ENCODE measurements around the gene FGF12. TPM values are rescaled to one million over a fixed set of nuclear protein-coding genes. Genes with fewer than 3 reads are reported as not detected.

The FGF12 gene
- total RNA-seq, 3 donors from 2014 or later: 0.18 TPM; not detected in 2

GRCh38 chr3:192171213-192171612 is 556.1 kb downstream of the FGF12 start:
- DNase-seq (no peak), ATAC-seq (no peak)
- Mint-ChIP-seq H3K9me3 (peaks cover 6% of the 10 kb centered on the region), H3K4me3 (no peak overlapping the region), H3K27me3 (ENCODE audit: low read depth) (no peaks in the 10 kb centered on the region), H3K4me1 (ENCODE audit: low read depth) (no peaks in the 10 kb centered on the region), H3K36me3 (ENCODE audit: insufficient read depth) (no peaks in the 10 kb centered on the region)

GRCh38 chr3:192170659-192171058 is 556.7 kb downstream of the FGF12 start:
- Mint-ChIP-seq H3K36me3 (ENCODE audit: insufficient read depth) (no peaks in the 10 kb centered on the region), H3K27me3 (ENCODE audit: low read depth) (no peaks in the 10 kb centered on the region), H3K4me1 (ENCODE audit: low read depth) (no peaks in the 10 kb centered on the region), H3K4me3 (no peak overlapping the region), H3K9me3 (peaks cover 6% of the 10 kb centered on the region)
- DNase-seq (no peak), ATAC-seq (no peak)

GRCh38 chr3:192170031-192170430 is 557.3 kb downstream of the FGF12 start:
- Mint-ChIP-seq H3K36me3 (ENCODE audit: insufficient read depth) (no peaks in the 10 kb centered on the region), H3K4me3 (no peak overlapping the region), H3K27me3 (ENCODE audit: low read depth) (no peaks in the 10 kb centered on the region), H3K9me3 (peaks cover 6% of the 10 kb centered on the region), H3K4me1 (ENCODE audit: low read depth) (no peaks in the 10 kb centered on the region)
- no peak for ATAC-seq
- DNase-seq: no peak

GRCh38 chr3:192169332-192169915 is 557.9 kb downstream of the FGF12 start:
- H3K4me1 Mint-ChIP-seq (ENCODE audit: low read depth): no peaks in the 10 kb centered on the region

GRCh38 chr3:192168202-192168601 is 559.1 kb downstream of the FGF12 start:
- Mint-ChIP-seq H3K27me3 (ENCODE audit: low read depth) (no peaks in the 10 kb centered on the region), H3K36me3 (ENCODE audit: insufficient read depth) (no peaks in the 10 kb centered on the region), H3K4me3 (no peak overlapping the region), H3K9me3 (peaks cover 6% of the 10 kb centered on the region), H3K4me1 (ENCODE audit: low read depth) (no peaks in the 10 kb centered on the region)
- DNase-seq (no peak), ATAC-seq (no peak)

More at GRCh38 chr3:192169332-192169915, 557.9 kb downstream of the FGF12 start:
- Mint-ChIP-seq H3K4me3 (no peak overlapping the region), H3K9me3 (peaks cover 6% of the 10 kb centered on the region), H3K36me3 (ENCODE audit: insufficient read depth) (no peaks in the 10 kb centered on the region), H3K27me3 (ENCODE audit: low read depth) (no peaks in the 10 kb centered on the region)
- DNase-seq (no peak), ATAC-seq (no peak)

GRCh38 chr3:192165552-192165951 is 561.8 kb downstream of the FGF12 start:
- Mint-ChIP-seq H3K4me3 (no peak overlapping the region), H3K36me3 (ENCODE audit: insufficient read depth) (no peaks in the 10 kb centered on the region), H3K9me3 (peaks cover 6% of the 10 kb centered on the region), H3K27me3 (ENCODE audit: low read depth) (no peaks in the 10 kb centered on the region), H3K4me1 (ENCODE audit: low read depth) (no peaks in the 10 kb centered on the region)
- DNase-seq (no peak), ATAC-seq (no peak)

GRCh38 chr3:192161661-192162060 is 565.7 kb downstream of the FGF12 start:
- Mint-ChIP-seq H3K36me3 (ENCODE audit: insufficient read depth) (no peaks in the 10 kb centered on the region), H3K4me1 (ENCODE audit: low read depth) (no peaks in the 10 kb centered on the region), H3K27me3 (ENCODE audit: low read depth) (no peaks in the 10 kb centered on the region), H3K9me3 (peaks cover 5% of the 10 kb centered on the region), H3K4me3 (no peak overlapping the region)
- no peak for ATAC-seq
- DNase-seq: no peak

- no peak for ATAC-seq
- Mint-ChIP-seq H3K36me3 (ENCODE audit: insufficient read depth) (no peaks in the 10 kb centered on the region), H3K27me3 (ENCODE audit: low read depth) (peaks cover 3% of the 10 kb centered on the region), H3K4me1 (ENCODE audit: low read depth) (peaks cover 1% of the 10 kb centered on the region), H3K4me3 (no peak overlapping the region), H3K9me3 (peaks cover 5% of the 10 kb centered on the region)
- no peak for DNase-seq
These were observed 571.0 kb downstream of the FGF12 start for GRCh38 chr3:192156382-192156781.

GRCh38 chr3:192155194-192155593 is 572.1 kb downstream of the FGF12 start:
- H3K27me3 Mint-ChIP-seq (ENCODE audit: low read depth): peaks cover 3% of the 10 kb centered on the region
- no peaks in the 10 kb centered on the region for H3K36me3 Mint-ChIP-seq (ENCODE audit: insufficient read depth)
- peaks cover 5% of the 10 kb centered on the region for H3K9me3 Mint-ChIP-seq
- no peak overlapping the region for H3K4me3 Mint-ChIP-seq
- peaks cover 1% of the 10 kb centered on the region for H3K4me1 Mint-ChIP-seq (ENCODE audit: low read depth)
- ATAC-seq (no peak), DNase-seq (no peak)

GRCh38 chr3:192133271-192133670 is 594.1 kb downstream of the FGF12 start:
- Mint-ChIP-seq H3K36me3 (ENCODE audit: insufficient read depth) (no peaks in the 10 kb centered on the region), H3K9me3 (peaks cover 10% of the 10 kb centered on the region), H3K4me3 (no peak overlapping the region), H3K27me3 (ENCODE audit: low read depth) (no peaks in the 10 kb centered on the region), H3K4me1 (ENCODE audit: low read depth) (no peaks in the 10 kb centered on the region)
- ATAC-seq (no peak), DNase-seq (no peak)

- H3K4me1 Mint-ChIP-seq (ENCODE audit: low read depth): no peaks in the 10 kb centered on the region
- peaks cover 5% of the 10 kb centered on the region for H3K9me3 Mint-ChIP-seq
- no peaks in the 10 kb centered on the region for H3K27me3 Mint-ChIP-seq (ENCODE audit: low read depth)
- DNase-seq (no peak), ATAC-seq (no peak)
- H3K4me3 Mint-ChIP-seq: no peak overlapping the region
- no peaks in the 10 kb centered on the region for H3K36me3 Mint-ChIP-seq (ENCODE audit: insufficient read depth)
These were observed 596.7 kb downstream of the FGF12 start for GRCh38 chr3:192130534-192131132.

- DNase-seq (no peak), ATAC-seq (no peak)
- H3K27me3 Mint-ChIP-seq (ENCODE audit: low read depth): no peaks in the 10 kb centered on the region
- no peaks in the 10 kb centered on the region for H3K36me3 Mint-ChIP-seq (ENCODE audit: insufficient read depth)
- no peaks in the 10 kb centered on the region for H3K4me1 Mint-ChIP-seq (ENCODE audit: low read depth)
- no peak overlapping the region for H3K4me3 Mint-ChIP-seq
- peaks cover 5% of the 10 kb centered on the region for H3K9me3 Mint-ChIP-seq
These were observed 597.8 kb downstream of the FGF12 start for GRCh38 chr3:192129586-192129985.

GRCh38 chr3:192128922-192129321 is 598.4 kb downstream of the FGF12 start:
- H3K4me1 Mint-ChIP-seq (ENCODE audit: low read depth): no peaks in the 10 kb centered on the region
- H3K27me3 Mint-ChIP-seq (ENCODE audit: low read depth): no peaks in the 10 kb centered on the region
- DNase-seq (no peak), ATAC-seq (no peak)
- H3K36me3 Mint-ChIP-seq (ENCODE audit: insufficient read depth): no peaks in the 10 kb centered on the region
- H3K9me3 Mint-ChIP-seq: peaks cover 5% of the 10 kb centered on the region
- no peak overlapping the region for H3K4me3 Mint-ChIP-seq

GRCh38 chr3:192128060-192128459 is 599.3 kb downstream of the FGF12 start:
- Mint-ChIP-seq H3K36me3 (ENCODE audit: insufficient read depth) (no peaks in the 10 kb centered on the region), H3K9me3 (peaks cover 5% of the 10 kb centered on the region), H3K4me3 (no peak overlapping the region), H3K27me3 (ENCODE audit: low read depth) (no peaks in the 10 kb centered on the region), H3K4me1 (ENCODE audit: low read depth) (no peaks in the 10 kb centered on the region)
- DNase-seq (no peak), ATAC-seq (no peak)

GRCh38 chr3:192122832-192123594 is 604.3 kb downstream of the FGF12 start:
- ATAC-seq: no peak
- H3K27me3 Mint-ChIP-seq (ENCODE audit: low read depth): no peaks in the 10 kb centered on the region
- no peak for DNase-seq

More at GRCh38 chr3:192122832-192123594, 604.3 kb downstream of the FGF12 start:
- H3K36me3 Mint-ChIP-seq (ENCODE audit: insufficient read depth): no peaks in the 10 kb centered on the region
- no peaks in the 10 kb centered on the region for H3K9me3 Mint-ChIP-seq
- no peaks in the 10 kb centered on the region for H3K4me1 Mint-ChIP-seq (ENCODE audit: low read depth)
- no peak overlapping the region for H3K4me3 Mint-ChIP-seq

Data from activated T-cell treated with anti-CD3 and anti-CD28 coated beads, Interleukin-2, amount 50 U/mL, for 4 hours (primary cell).